ENCODE results near the gene PLXNA4. TPM values are rescaled to one million over a fixed set of nuclear protein-coding genes. Genes with fewer than 3 reads are reported as not detected.

Gene PLXNA4
- total and polyA plus RNA-seq, 2 experiments from 2014 or later: 0.32 TPM; not detected in 1

DNA sequence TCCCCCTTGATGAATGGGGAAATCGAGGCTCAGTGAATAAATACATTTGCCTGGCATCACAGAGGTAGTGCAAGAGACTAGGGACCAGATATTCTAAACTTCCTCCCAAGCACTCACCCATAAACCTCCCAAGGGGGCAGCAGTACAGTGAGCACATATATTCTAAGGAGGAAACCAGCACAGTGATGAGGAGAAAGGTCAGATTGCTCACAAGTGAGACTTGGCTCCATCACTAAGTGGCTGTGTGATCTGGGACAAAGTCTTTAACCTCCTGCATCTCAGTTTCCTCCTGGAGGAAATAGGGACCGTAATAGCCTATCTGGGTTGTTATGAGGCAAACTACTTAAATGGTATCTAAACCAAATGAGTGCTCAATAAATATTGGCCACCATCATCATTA, 4.3 kb downstream of the PLXNA4 start:
- H3K79me2 ChIP-seq (ENCODE audit: insufficient read depth): no peaks in the 10 kb centered on the region
- no peak overlapping the region for H3K9ac ChIP-seq
- no peak overlapping the region for H3K4me2 ChIP-seq (ENCODE audit: unreplicated experiment)
- no peak overlapping the region for H2AFZ ChIP-seq
- H4K20me1 ChIP-seq (ENCODE audit: insufficient read depth): no peaks in the 10 kb centered on the region
- no peaks in the 10 kb centered on the region for H3F3A ChIP-seq (ENCODE audit: insufficient read depth)
- H3K9me2 ChIP-seq (ENCODE audit: insufficient read depth): no peaks in the 10 kb centered on the region
- H3K9me3 ChIP-seq (ENCODE audit: low read depth): no peaks in the 10 kb centered on the region
- H3K27ac ChIP-seq: no peak overlapping the region
- peaks cover 46% of the 10 kb centered on the region for H3K27me3 ChIP-seq (replicated peaks; ENCODE audit: insufficient read depth)
- TF ChIP-seq EZH2 (IDR thresholded peaks at IDR 0.05; ENCODE audit: insufficient read depth, poor library complexity, severe bottlenecking): no peak
- H3K4me3 ChIP-seq: no peak overlapping the region
- no peak for DNase-seq
- in situ Hi-C loops (cut with MboI): no loop called here
- no peaks in the 10 kb centered on the region for H3K36me3 ChIP-seq (ENCODE audit: low read depth)
- no peaks in the 10 kb centered on the region for H3K4me1 ChIP-seq (ENCODE audit: insufficient read depth)
- WGBS, 2 experiments (ENCODE audit: low coverage in 1 of 2, low lambda C conversion rate in 2 of 2, missing lambda C conversion rate in 2 of 2): 56 to 58% methylated on average over 2 of the region's 2 CpGs

- no peak overlapping the region for H2AFZ ChIP-seq
- no peaks in the 10 kb centered on the region for H3F3A ChIP-seq (ENCODE audit: insufficient read depth)
- peaks cover 37% of the 10 kb centered on the region for H3K27me3 ChIP-seq (replicated peaks; ENCODE audit: insufficient read depth)
- no peak overlapping the region for H3K4me2 ChIP-seq (ENCODE audit: unreplicated experiment)
- no peaks in the 10 kb centered on the region for H3K4me1 ChIP-seq (ENCODE audit: insufficient read depth)
- in situ Hi-C loops (cut with MboI): no loop called here
- H3K27ac ChIP-seq: no peak overlapping the region
- no peak for TF ChIP-seq EZH2phosphoT487 (IDR thresholded peaks at IDR 0.05; ENCODE audit: insufficient read depth, low read depth)
- no peak for TF ChIP-seq EZH2 (IDR thresholded peaks at IDR 0.05; ENCODE audit: insufficient read depth, poor library complexity, severe bottlenecking)
- H3K4me3 ChIP-seq: no peak overlapping the region
- no peaks in the 10 kb centered on the region for H3K9me2 ChIP-seq (ENCODE audit: insufficient read depth)
- H4K20me1 ChIP-seq (ENCODE audit: insufficient read depth): no peaks in the 10 kb centered on the region
- no peaks in the 10 kb centered on the region for H3K36me3 ChIP-seq (ENCODE audit: low read depth)
- no peaks in the 10 kb centered on the region for H3K9me3 ChIP-seq (ENCODE audit: low read depth)
- no peak overlapping the region for H3K9ac ChIP-seq
- 67 to 74% methylated on average over 9 of the region's 9 CpGs for WGBS, 2 experiments (ENCODE audit: low coverage in 1 of 2, low lambda C conversion rate in 2 of 2, missing lambda C conversion rate in 2 of 2)
- no peak for DNase-seq
- H3K79me2 ChIP-seq (ENCODE audit: insufficient read depth): no peaks in the 10 kb centered on the region
Measured at GRCh38 chr7:132569884-132570614, 6.2 kb downstream of the PLXNA4 start.

GRCh38 chr7:132568962-132569361, 7.3 kb downstream of the PLXNA4 start:
- no peaks in the 10 kb centered on the region for H3K79me2 ChIP-seq (ENCODE audit: insufficient read depth)
- in situ Hi-C loops (cut with MboI): no loop called here
- H3K4me3 ChIP-seq: no peak overlapping the region
- H3K9me3 ChIP-seq (ENCODE audit: low read depth): no peaks in the 10 kb centered on the region
- H3K27ac ChIP-seq: no peak overlapping the region
- DNase-seq: no peak
- no peaks in the 10 kb centered on the region for H4K20me1 ChIP-seq (ENCODE audit: insufficient read depth)
- H3K36me3 ChIP-seq (ENCODE audit: low read depth): no peaks in the 10 kb centered on the region
- H3K4me2 ChIP-seq (ENCODE audit: unreplicated experiment): no peak overlapping the region
- peaks cover 26% of the 10 kb centered on the region for H3K27me3 ChIP-seq (replicated peaks; ENCODE audit: insufficient read depth)
- H3K4me1 ChIP-seq (ENCODE audit: insufficient read depth): no peaks in the 10 kb centered on the region
- TF ChIP-seq EZH2phosphoT487 (IDR thresholded peaks at IDR 0.05; ENCODE audit: insufficient read depth, low read depth): no peak
- H3K9ac ChIP-seq: no peak overlapping the region
- H2AFZ ChIP-seq: no peak overlapping the region
- 48 to 52% methylated on average over 2 of the region's 2 CpGs for WGBS, 2 experiments (ENCODE audit: low coverage in 1 of 2, low lambda C conversion rate in 2 of 2, missing lambda C conversion rate in 2 of 2)
- H3F3A ChIP-seq (ENCODE audit: insufficient read depth): no peaks in the 10 kb centered on the region
- H3K9me2 ChIP-seq (ENCODE audit: insufficient read depth): no peaks in the 10 kb centered on the region

DNA sequence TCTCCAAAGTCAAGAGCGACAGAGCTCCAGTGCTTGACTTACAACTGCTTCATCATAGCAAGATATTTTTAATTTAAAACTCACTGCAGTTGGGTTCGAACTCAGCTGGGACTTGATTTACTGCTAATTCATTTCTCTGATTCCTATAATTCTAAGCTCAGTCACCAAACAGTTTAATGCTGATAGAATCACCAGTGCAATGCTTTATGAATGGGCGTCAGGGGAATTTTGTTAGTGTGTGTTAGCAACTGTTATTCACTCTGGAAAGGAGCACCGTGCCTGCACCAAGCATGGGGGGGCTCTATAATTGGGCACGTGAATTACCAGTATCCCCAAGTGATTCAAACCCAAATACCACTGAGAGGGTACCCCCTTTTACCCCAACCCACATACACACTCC, 10.4 kb downstream of the PLXNA4 start:
- in situ Hi-C loops (cut with MboI): no loop called here
- Histone ChIP-seq H3K36me3 (ENCODE audit: low read depth) (no peaks in the 10 kb centered on the region), H3K4me2 (ENCODE audit: unreplicated experiment) (no peak overlapping the region), H3K4me3 (no peak overlapping the region), H3K9ac (no peak overlapping the region), H3K27ac (no peak overlapping the region), H2AFZ (no peak overlapping the region), H3K79me2 (ENCODE audit: insufficient read depth) (no peaks in the 10 kb centered on the region), H3K9me2 (ENCODE audit: insufficient read depth) (no peaks in the 10 kb centered on the region), H4K20me1 (ENCODE audit: insufficient read depth) (no peaks in the 10 kb centered on the region), H3K27me3 (replicated peaks; ENCODE audit: insufficient read depth) (peaks cover 7% of the 10 kb centered on the region; the same call in 1 of the 2 replicates), H3F3A (ENCODE audit: insufficient read depth) (no peaks in the 10 kb centered on the region), H3K4me1 (ENCODE audit: insufficient read depth) (no peaks in the 10 kb centered on the region), H3K9me3 (ENCODE audit: low read depth) (no peaks in the 10 kb centered on the region)
- WGBS, 2 experiments (ENCODE audit: low coverage in 1 of 2, low lambda C conversion rate in 2 of 2, missing lambda C conversion rate in 2 of 2): 62 to 66% methylated on average over 5 of the region's 5 CpGs
- TF ChIP-seq EZH2 (IDR thresholded peaks at IDR 0.05; ENCODE audit: insufficient read depth, poor library complexity, severe bottlenecking): no peak
- no peak for TF ChIP-seq EZH2phosphoT487 (IDR thresholded peaks at IDR 0.05; ENCODE audit: insufficient read depth, low read depth)
- no peak for DNase-seq

Data from GM23248 (cell line).